Uterine smooth muscle cell (primary cell): ENCODE results near the gene ACSM2B. TPM values are rescaled to one million over a fixed set of nuclear protein-coding genes. Genes with fewer than 3 reads are reported as not detected.

Experiments used
- total RNA-seq: library from RNA; depleted of rRNA; stranded (reverse); fragments of >200 nt; gene quantifications from 2 replicates; pipeline ENCODE4 v1.2.3, GENCODE V29; 2014

The ACSM2B gene
- not detected in 2 replicates for total RNA-seq

GRCh38 chr16:20576145-20576544, at the start of gene ACSM2B:
ACSM2B (minus strand) TSS chr16:20576367; CDS start chr16:20564845, 11,522 bp downstream.

Other genes with a start within 250 kb of the ACSM2B start
- gene GP2, start 248.9 kb downstream of the ACSM2B start, total RNA-seq: not detected in 2 replicates
- not detected in 2 replicates for gene UMOD, start 223.7 kb downstream of the ACSM2B start, total RNA-seq
- gene PDILT, start 171.6 kb downstream of the ACSM2B start, total RNA-seq: not detected in 2 replicates
- 0.50 and 0.66 TPM in 2 replicates for gene ACSM5, start 166.8 kb downstream of the ACSM2B start, total RNA-seq
- gene ACSM2A, start 124.8 kb downstream of the ACSM2B start, total RNA-seq: not detected in 2 replicates
- gene ACSM1, start 121.3 kb upstream of the ACSM2B start, total RNA-seq: 0.11 TPM in 1 of 2 replicates, not detected in the other
- 73.0 and 90.0 TPM in 2 replicates for gene THUMPD1, start 165.5 kb upstream of the ACSM2B start, total RNA-seq
- 0.77 and 1.00 TPM in 2 replicates for gene ACSM3, start 187.6 kb upstream of the ACSM2B start, total RNA-seq
- gene ERI2, start 230.1 kb upstream of the ACSM2B start, total RNA-seq: 29.6 and 67.8 TPM in 2 replicates
- gene REXO5, start 230.2 kb upstream of the ACSM2B start, total RNA-seq: 7.2 and 18.6 TPM in 2 replicates